Body of pancreas (tissue), 4 donors: ENCODE results near the gene LTV1. TPM values are rescaled to one million over a fixed set of nuclear protein-coding genes. Genes with fewer than 3 reads are reported as not detected.
"Not testable (repeated sequence)": the region's sequence is repeated elsewhere in the genome, so short reads cannot be mapped to it uniquely, and the experiment has no call there.

Experiments
- ATAC-seq: fragments of 150-250 bp; one replicate; pipeline ENCODE4 v1.9.1; 2016
- DNase-seq, 4 donors: peaks; one replicate each; pipeline ENCODE4 v3.0.0-alpha.2; 2019
- H3K27ac ChIP-seq, 4 donors: fragments of 200-600 bp; sonication (generic); 1 replicate in 3 of 4; 2 replicates in 1 of 4; pipeline versions ENCODE4 v1.5.1 to v1.6.1; 2016 to 2019; ENCODE audit warnings: mild to moderate bottlenecking in 1 of 4, mixed read lengths in 1 of 4, moderate library complexity in 1 of 4
- H3K27me3 ChIP-seq, 2 donors: fragments of 200-600 bp; sonication (generic); one replicate each; pipeline ENCODE4 v1.6.0; 2016; ENCODE audit warnings: mild to moderate bottlenecking in 1 of 2
- H3K36me3 ChIP-seq, 2 donors: fragments of 200-600 bp; sonication (generic); replicated peaks in 1 of 2; 2 replicates each; pipeline ENCODE4 v1.5.1; 2016; ENCODE audit warnings: low read depth in 2 of 2; ENCODE audit not compliant: insufficient read depth in 1 of 2
- H3K4me1 ChIP-seq: fragments of 200-600 bp; sonication (generic); one replicate; pipeline ENCODE4 v1.6.0; 2016
- H3K4me3 ChIP-seq, 2 donors: fragments of 200-600 bp; sonication (generic); 1 replicate in 1 of 2; 2 replicates in 1 of 2; pipeline ENCODE4 v1.5.1; 2016 to 2019
- H3K9me3 ChIP-seq, 3 donors: fragments of 200-600 bp; sonication (generic); 1 replicate in 2 of 3; 2 replicates in 1 of 3; pipeline ENCODE4 v1.5.1; 2016
- CTCF ChIP-seq, 7 experiments: fragments of 450-650 bp in 4 of 7; fragments of 200-600 bp in 3 of 7; sonication (generic) in 3 of 7; IDR thresholded peaks; one replicate each; pipeline ENCODE4 v1.5.1; 2016 to 2019; ENCODE audit warnings: antibody characterized with exemption in 7 of 7
- POLR2A ChIP-seq, 3 donors: fragments of 450-650 bp; IDR thresholded peaks; one replicate each; pipeline ENCODE4 v1.6.1; 2016; ENCODE audit warnings: antibody characterized with exemption in 3 of 3, mild to moderate bottlenecking in 2 of 3
- WGBS, 2 donors: methylation state at CpG; one replicate each; pipeline ENCODE4 v1.1.5; 2017; 5-methylcytosine and 5-hydroxymethylcytosine counted together
- intact Hi-C: fragments of 100-400 bp; cut with DNase I; formaldehyde crosslinking; loops from one replicate; pipeline ENCODE4 v1.15.1; 2023
- total RNA-seq, 2 donors: library from RNA; depleted of rRNA; stranded (reverse); fragments of >200 nt; gene quantifications; one replicate each; pipeline ENCODE4 v1.1.0, GENCODE V29; 2016

LTV1 gene
- total RNA-seq, 2 donors from 2014 or later, result 6.7 to 6.9 TPM

GRCh38 chr6:143843677-143843999 is 500 bp downstream of the LTV1 start:
- H3K4me3 ChIP-seq, result peak overlapping the region; percentile 15 to 80
- TF ChIP-seq POLR2A (IDR thresholded peaks at IDR 0.05) (no peak), CTCF (IDR thresholded peaks at IDR 0.05) (no peak)
- H3K36me3 ChIP-seq, result peaks cover 4 to 9% of the 10 kb centered on the region in 2 donors
- DNase-seq (no peak), ATAC-seq (no peak)
- H3K4me1 ChIP-seq, result peaks cover 13% of the 10 kb centered on the region
- no peaks in the 10 kb centered on the region for H3K9me3 ChIP-seq
- 0 to 1% methylated on average over 8 to 9 of the region's 9 CpGs for WGBS, 2 donors
- no peaks in the 10 kb centered on the region for H3K27me3 ChIP-seq
- intact Hi-C loops, result no loop called here
- H3K27ac ChIP-seq, result peak overlapping the region; percentile 72 to 92 (median 86)

GRCh38 chr6:143844006-143844405 is 868 bp downstream of the LTV1 start:
- H3K36me3 ChIP-seq, result peaks cover 4 to 10% of the 10 kb centered on the region in 2 donors
- intact Hi-C loops, result no loop called here
- 7 to 8% methylated on average over 4 of the region's 4 CpGs for WGBS, 2 donors
- H3K27me3 ChIP-seq, result no peaks in the 10 kb centered on the region
- DNase-seq, result no peak
- no peak for ATAC-seq
- H3K27ac ChIP-seq, result peak overlapping the region in 3 of 4 donors; percentile 82 to 92 (median 91)
- no peaks in the 10 kb centered on the region for H3K9me3 ChIP-seq
- H3K4me3 ChIP-seq, result peak overlapping the region; percentile 15 to 80
- no peak for TF ChIP-seq POLR2A (IDR thresholded peaks at IDR 0.05)
- TF ChIP-seq CTCF (IDR thresholded peaks at IDR 0.05), result no peak
- H3K4me1 ChIP-seq, result peaks cover 13% of the 10 kb centered on the region

- Histone ChIP-seq H3K4me1 (peaks cover 13% of the 10 kb centered on the region), H3K9me3 (no peaks in the 10 kb centered on the region), H3K27ac (no peak overlapping the region), H3K4me3 (no peak overlapping the region), H3K36me3 (peaks cover 4 to 13% of the 10 kb centered on the region in 2 donors), H3K27me3 (no peaks in the 10 kb centered on the region)
- DNase-seq (no peak), ATAC-seq (no peak)
- WGBS, 2 donors, result 61 to 93% methylated on average over 5 of the region's 5 CpGs
- intact Hi-C loops, result no loop called here
- TF ChIP-seq CTCF (IDR thresholded peaks at IDR 0.05) (no peak), POLR2A (IDR thresholded peaks at IDR 0.05) (no peak)
These were observed 1.9 kb downstream of the LTV1 start for GRCh38 chr6:143845033-143845432.

GRCh38 chr6:143851706-143852105 is 8.6 kb downstream of the LTV1 start:
- ATAC-seq, intact Hi-C loops, H3K4me1 ChIP-seq, H3K4me3 ChIP-seq, H3K27me3 ChIP-seq, DNase-seq, H3K9me3 ChIP-seq, H3K27ac ChIP-seq: not testable (repeated sequence)
- WGBS, 2 donors, result 98 to 100% methylated on average over 3 of the region's 3 CpGs
- H3K36me3 ChIP-seq, result peaks cover 4 to 30% of the 10 kb centered on the region in 2 donors

GRCh38 chr6:143855057-143855456 is 11.9 kb downstream of the LTV1 start:
- not testable (repeated sequence) for ATAC-seq
- peaks cover 0 to 49% of the 10 kb centered on the region in 2 donors for H3K36me3 ChIP-seq

GRCh38 chr6:143856762-143857161 is 13.6 kb downstream of the LTV1 start:
- H3K36me3 ChIP-seq, result peaks cover 0 to 42% of the 10 kb centered on the region in 2 donors
- H3K4me1 ChIP-seq, H3K9me3 ChIP-seq, H3K27ac ChIP-seq, DNase-seq, H3K27me3 ChIP-seq, H3K4me3 ChIP-seq, intact Hi-C loops, ATAC-seq: not testable (repeated sequence)
- WGBS, 2 donors, result 89 to 94% methylated on average over 6 of the region's 6 CpGs

More at GRCh38 chr6:143855057-143855456, 11.9 kb downstream of the LTV1 start:
- H3K27ac ChIP-seq, H3K27me3 ChIP-seq, intact Hi-C loops, DNase-seq, H3K9me3 ChIP-seq, H3K4me1 ChIP-seq, H3K4me3 ChIP-seq: not testable (repeated sequence)
- 96 to 100% methylated on average over 1 of the region's 1 CpG for WGBS, 2 donors
